Mucosa of stomach (tissue), 1 donor: ENCODE data around the gene BFSP2.
"Not testable (repeated sequence)": the region's sequence is repeated elsewhere in the genome, so short reads cannot be mapped to it uniquely, and the experiment has no call there.

Experiments
- H3K27me3 ChIP-seq: one replicate; pipeline ENCODE4 v1.7.0; 2013; ENCODE audit warnings: mild to moderate bottlenecking, low read length; ENCODE audit not compliant: control insufficient read depth, insufficient read depth
- H3K36me3 ChIP-seq: one replicate; pipeline ENCODE4 v1.7.0; 2013; ENCODE audit warnings: low read length; ENCODE audit not compliant: control insufficient read depth, insufficient read depth
- H3K4me1 ChIP-seq: one replicate; pipeline ENCODE4 v1.7.0; 2013; ENCODE audit warnings: mild to moderate bottlenecking, low read length; ENCODE audit not compliant: control insufficient read depth, insufficient read depth
- H3K4me3 ChIP-seq: one replicate; pipeline ENCODE4 v1.7.0; 2013; ENCODE audit warnings: low read length
- H3K9ac ChIP-seq: one replicate; pipeline ENCODE4 v1.7.0; 2013; ENCODE audit warnings: mild to moderate bottlenecking, low read length, moderate library complexity
- H3K9me3 ChIP-seq: one replicate; pipeline ENCODE4 v1.7.0; 2013; ENCODE audit warnings: mild to moderate bottlenecking, low read length, moderate library complexity; ENCODE audit not compliant: control insufficient read depth
- donor health status: Pancreatic carcinoma.

The BFSP2 gene

DNA sequence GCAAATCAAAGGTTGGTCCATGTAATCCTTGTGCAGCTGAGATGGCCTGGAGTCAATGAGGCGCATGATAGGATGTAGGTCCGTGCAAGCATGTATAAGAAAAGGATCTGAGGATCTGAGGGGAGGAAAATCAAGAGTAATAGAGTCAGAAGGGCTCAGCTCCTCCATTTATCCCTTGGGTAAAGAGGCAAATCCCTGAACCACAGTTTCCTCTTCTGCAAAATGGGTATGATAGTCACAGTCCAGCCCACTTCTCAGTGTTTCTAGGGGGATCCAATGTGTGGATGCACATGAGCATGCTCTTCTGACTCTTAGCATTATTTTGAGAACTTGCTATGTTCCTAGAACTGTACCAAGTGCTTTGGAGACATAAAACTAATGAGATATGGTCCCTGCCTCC, 67.9 kb downstream of the BFSP2 start:
- Histone ChIP-seq H3K27me3 (no peaks in the 10 kb centered on the region), H3K4me3 (no peak overlapping the region), H3K9me3 (no peaks in the 10 kb centered on the region), H3K9ac (no peak overlapping the region), H3K4me1 (no peaks in the 10 kb centered on the region), H3K36me3 (no peaks in the 10 kb centered on the region)

GRCh38 chr3:133468251-133468721, 68.4 kb downstream of the BFSP2 start:
- no peak overlapping the region for H3K9ac ChIP-seq
- no peaks in the 10 kb centered on the region for H3K9me3 ChIP-seq
- H3K4me3 ChIP-seq: no peak overlapping the region
- H3K27me3 ChIP-seq: no peaks in the 10 kb centered on the region
- no peaks in the 10 kb centered on the region for H3K36me3 ChIP-seq
- H3K4me1 ChIP-seq: no peaks in the 10 kb centered on the region

GRCh38 chr3:133469140-133469731, 69.4 kb downstream of the BFSP2 start:
- Histone ChIP-seq H3K36me3 (no peaks in the 10 kb centered on the region), H3K27me3 (no peaks in the 10 kb centered on the region), H3K4me1 (no peaks in the 10 kb centered on the region), H3K9ac (no peak overlapping the region), H3K9me3 (no peaks in the 10 kb centered on the region), H3K4me3 (no peak overlapping the region)

- Histone ChIP-seq H3K9me3 (no peaks in the 10 kb centered on the region), H3K4me3 (no peak overlapping the region), H3K4me1 (no peaks in the 10 kb centered on the region)
These were observed 72.4 kb downstream of the BFSP2 start for GRCh38 chr3:133472242-133472641.

DNA sequence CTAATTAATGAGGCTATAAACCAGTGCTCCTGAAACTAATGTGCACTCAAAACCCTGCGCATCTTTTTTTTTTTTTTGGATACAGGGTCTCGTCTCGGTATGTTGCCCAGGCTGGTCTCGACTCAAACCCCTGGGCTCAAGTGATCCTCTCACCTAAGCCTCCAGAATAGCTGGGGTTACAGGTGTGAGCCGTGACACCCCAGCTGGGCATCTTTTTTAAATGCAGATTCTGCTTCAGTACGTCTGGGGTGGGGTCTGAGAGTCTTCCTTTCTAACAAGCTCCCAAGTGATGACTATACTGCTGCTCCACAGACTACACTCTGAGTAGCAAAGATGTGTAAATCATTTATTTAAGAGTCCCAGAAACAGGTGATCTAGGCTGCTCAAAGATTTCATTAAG, 73.0 kb downstream of the BFSP2 start:
- H3K4me1 ChIP-seq: no peaks in the 10 kb centered on the region
- H3K4me3 ChIP-seq: no peak overlapping the region
- H3K9me3 ChIP-seq: no peaks in the 10 kb centered on the region
- no peaks in the 10 kb centered on the region for H3K36me3 ChIP-seq
- H3K27me3 ChIP-seq: no peaks in the 10 kb centered on the region
- no peak overlapping the region for H3K9ac ChIP-seq

More at GRCh38 chr3:133472242-133472641, 72.4 kb downstream of the BFSP2 start:
- no peak overlapping the region for H3K9ac ChIP-seq
- no peaks in the 10 kb centered on the region for H3K36me3 ChIP-seq
- H3K27me3 ChIP-seq: no peaks in the 10 kb centered on the region

DNA sequence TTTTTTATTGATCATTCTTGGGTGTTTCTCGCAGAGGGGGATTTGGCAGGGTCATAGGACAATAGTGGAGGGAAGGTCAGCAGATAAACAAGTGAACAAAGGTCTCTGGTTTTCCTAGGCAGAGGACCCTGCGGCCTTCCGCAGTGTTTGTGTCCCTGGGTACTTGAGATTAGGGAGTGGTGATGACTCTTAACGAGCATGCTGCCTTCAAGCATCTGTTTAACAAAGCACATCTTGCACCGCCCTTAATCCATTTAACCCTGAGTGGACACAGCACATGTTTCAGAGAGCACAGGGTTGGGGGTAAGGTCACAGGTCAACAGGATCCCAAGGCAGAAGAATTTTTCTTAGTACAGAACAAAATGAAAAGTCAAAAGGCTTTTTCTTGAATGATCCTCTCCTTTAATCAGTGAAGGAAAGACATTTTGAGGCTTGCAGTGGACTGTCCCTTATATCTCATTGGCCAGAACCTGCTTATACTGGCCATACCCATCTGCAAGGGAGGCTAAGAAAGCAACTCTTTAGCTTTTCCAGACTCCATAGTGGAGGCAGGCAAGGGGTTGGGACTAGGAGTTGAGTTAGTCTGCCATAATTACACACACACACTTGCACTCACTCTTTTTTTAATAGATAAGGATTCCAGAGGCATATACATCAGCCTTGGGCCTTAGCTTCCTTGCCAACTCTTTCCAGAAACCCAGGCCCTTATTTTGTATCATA, 73.8 kb downstream of the BFSP2 start:
- H3K27me3 ChIP-seq, H3K36me3 ChIP-seq, H3K4me3 ChIP-seq, H3K4me1 ChIP-seq, H3K9me3 ChIP-seq, H3K9ac ChIP-seq: not testable (repeated sequence)

- H3K27me3 ChIP-seq: no peaks in the 10 kb centered on the region
- no peak overlapping the region for H3K4me3 ChIP-seq
- H3K4me1 ChIP-seq: no peaks in the 10 kb centered on the region
- no peaks in the 10 kb centered on the region for H3K36me3 ChIP-seq
- H3K9ac ChIP-seq: no peak overlapping the region
- H3K9me3 ChIP-seq: no peaks in the 10 kb centered on the region
These were observed 74.5 kb downstream of the BFSP2 start for GRCh38 chr3:133474251-133474801.

DNA sequence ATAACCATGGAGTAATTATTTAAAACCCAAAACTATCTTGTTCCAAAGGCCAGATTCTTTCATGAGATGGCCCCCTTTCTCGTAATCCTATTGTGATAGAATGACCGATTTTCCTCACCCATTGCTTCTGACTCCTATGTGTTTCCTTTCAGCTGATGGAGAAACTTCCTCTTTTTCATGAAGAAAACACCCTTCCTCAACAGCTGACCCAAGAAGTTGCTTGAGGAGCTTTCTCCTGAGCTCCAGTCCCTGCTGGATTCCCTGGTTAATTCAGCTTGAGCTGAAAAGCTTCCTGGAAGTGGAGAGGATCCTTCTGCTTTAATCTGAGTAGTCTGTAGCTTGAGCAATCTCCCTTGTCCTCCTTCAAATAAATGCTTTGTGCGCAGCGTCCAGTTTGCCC, 75.0 kb downstream of the BFSP2 start:
- no peaks in the 10 kb centered on the region for H3K9me3 ChIP-seq
- H3K27me3 ChIP-seq: no peaks in the 10 kb centered on the region
- no peaks in the 10 kb centered on the region for H3K4me1 ChIP-seq
- H3K4me3 ChIP-seq: no peak overlapping the region
- no peaks in the 10 kb centered on the region for H3K36me3 ChIP-seq
- no peak overlapping the region for H3K9ac ChIP-seq

DNA sequence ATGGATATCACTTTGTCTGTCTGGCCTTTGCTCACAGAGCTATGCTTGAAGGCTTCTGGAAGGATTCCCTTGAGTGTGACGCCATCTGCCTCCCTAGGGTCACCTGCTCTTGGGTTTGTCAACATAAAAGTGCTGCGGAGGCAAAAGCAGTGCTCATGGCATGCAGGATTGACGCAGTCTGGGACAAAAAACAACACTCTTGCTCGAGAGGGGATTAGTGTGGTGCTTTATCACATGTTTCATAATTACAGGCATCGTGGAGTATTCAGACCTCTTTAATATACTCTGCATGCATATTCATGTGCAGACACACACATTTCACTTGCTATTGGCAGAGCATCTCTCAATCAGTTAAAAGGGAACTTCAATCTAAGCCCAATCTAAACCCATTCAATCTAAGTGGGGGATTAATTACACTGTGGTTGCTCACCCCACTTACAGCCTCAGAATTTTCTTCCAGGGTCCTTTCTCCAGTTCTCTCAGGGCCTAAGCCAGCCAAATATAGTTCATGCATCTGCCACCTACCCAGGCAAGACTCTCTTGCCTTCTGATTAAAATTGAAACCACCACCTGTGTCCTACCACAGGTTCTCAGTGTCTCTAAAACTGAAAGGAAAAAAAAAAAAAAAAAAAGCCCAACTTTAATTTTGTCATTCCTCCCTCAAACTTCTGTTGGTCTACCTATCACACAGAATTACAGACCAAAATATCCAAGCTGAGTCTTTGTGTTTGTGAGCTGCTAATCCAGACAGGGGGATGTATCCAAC, 75.6 kb downstream of the BFSP2 start:
- no peaks in the 10 kb centered on the region for H3K27me3 ChIP-seq
- H3K36me3 ChIP-seq: no peaks in the 10 kb centered on the region
- H3K9ac ChIP-seq: no peak overlapping the region
- no peak overlapping the region for H3K4me3 ChIP-seq
- H3K4me1 ChIP-seq: no peaks in the 10 kb centered on the region
- no peaks in the 10 kb centered on the region for H3K9me3 ChIP-seq

DNA sequence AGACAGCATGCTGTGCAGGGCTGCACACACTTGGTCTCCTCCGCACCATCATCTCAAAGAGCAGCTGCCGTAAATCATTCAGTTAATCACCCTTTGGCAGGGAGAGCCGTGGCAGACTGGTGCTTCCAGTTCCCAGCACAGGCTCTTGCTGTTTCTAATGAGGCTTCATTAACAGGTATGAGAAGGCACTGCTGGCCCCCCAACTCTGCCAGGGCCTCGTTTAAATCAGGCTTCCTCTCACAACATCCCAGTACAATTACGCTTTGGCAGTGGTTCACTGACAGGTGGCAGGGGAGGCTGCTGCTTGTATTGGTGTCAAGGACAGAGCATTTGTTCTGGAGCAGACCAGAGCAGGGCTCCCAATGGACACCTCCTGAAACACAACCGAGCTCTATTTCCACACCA, 77.1 kb downstream of the BFSP2 start:
- H3K4me1 ChIP-seq: no peaks in the 10 kb centered on the region
- H3K9ac ChIP-seq: no peak overlapping the region
- no peaks in the 10 kb centered on the region for H3K9me3 ChIP-seq
- H3K36me3 ChIP-seq: no peaks in the 10 kb centered on the region
- H3K27me3 ChIP-seq: no peaks in the 10 kb centered on the region
- H3K4me3 ChIP-seq: no peak overlapping the region

DNA sequence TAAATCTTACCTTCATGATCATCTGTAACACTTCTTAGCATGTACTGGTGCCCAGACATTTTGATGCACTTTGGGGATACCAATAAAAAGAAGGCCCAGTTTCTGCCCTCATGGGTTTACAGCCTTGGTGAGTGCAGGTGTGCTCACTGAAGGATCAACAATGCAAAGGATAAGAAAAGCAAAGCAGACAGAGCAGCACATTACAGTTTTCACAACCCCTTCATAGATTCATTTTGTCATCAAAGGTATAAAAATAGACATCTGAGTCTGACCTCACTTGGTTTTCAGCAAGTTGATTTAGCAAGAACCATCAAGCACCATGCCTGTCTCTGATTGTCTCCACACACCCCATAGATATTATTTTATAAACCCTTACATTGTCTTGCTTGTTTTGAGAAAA, 77.6 kb downstream of the BFSP2 start:
- Histone ChIP-seq H3K4me1 (no peaks in the 10 kb centered on the region), H3K4me3 (no peak overlapping the region), H3K9ac (no peak overlapping the region), H3K27me3 (no peaks in the 10 kb centered on the region), H3K36me3 (no peaks in the 10 kb centered on the region), H3K9me3 (no peaks in the 10 kb centered on the region)

DNA sequence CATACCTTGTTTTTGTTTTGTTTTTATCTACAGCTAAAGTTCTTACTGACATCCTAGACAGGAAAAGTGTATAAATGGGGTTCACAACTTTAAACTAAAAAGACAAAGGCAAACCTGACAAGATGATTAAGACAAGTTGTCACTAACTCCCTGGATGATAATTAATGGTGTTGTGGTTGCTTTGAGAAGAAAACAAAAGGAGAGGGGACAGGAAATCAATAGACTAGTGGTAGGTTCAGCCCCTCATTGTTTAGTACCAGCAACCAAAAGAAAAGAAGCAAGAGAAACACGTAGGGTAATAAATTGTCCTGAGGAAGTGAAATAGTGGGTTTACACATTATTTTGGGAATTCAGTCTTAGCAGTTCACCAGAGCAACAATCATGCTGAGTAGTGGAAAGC, 78.8 kb downstream of the BFSP2 start:
- Histone ChIP-seq H3K9ac (no peak overlapping the region), H3K36me3 (no peaks in the 10 kb centered on the region), H3K4me1 (no peaks in the 10 kb centered on the region), H3K4me3 (no peak overlapping the region), H3K9me3 (no peaks in the 10 kb centered on the region), H3K27me3 (no peaks in the 10 kb centered on the region)
